NCI-H748 treated with DMSO at 0.1 percent for 48 hours (cell line): ENCODE measurements around the gene ZBTB7A.

Experiments used
- DNase-seq: peaks from one replicate; lab custom pipeline; 2025; lab: John Stamatoyannopoulos, UW

The ZBTB7A gene

GRCh38 chr19:4036576-4037300 lies 30.0 kb downstream of the ZBTB7A start:
- no peak for DNase-seq

GRCh38 chr19:4035582-4035981 lies 31.1 kb downstream of the ZBTB7A start:
- DNase-seq: no peak

- no peak for DNase-seq
Measured at GRCh38 chr19:4035018-4035566, 31.6 kb downstream of the ZBTB7A start.

GRCh38 chr19:4034048-4035017 lies 32.4 kb downstream of the ZBTB7A start:
- no peak for DNase-seq

- DNase-seq: no peak
Measured at GRCh38 chr19:4033028-4033956, 33.4 kb downstream of the ZBTB7A start.

- DNase-seq: no peak
Measured at GRCh38 chr19:4032436-4032835, 34.3 kb downstream of the ZBTB7A start.

- no peak for DNase-seq
Measured at GRCh38 chr19:4031420-4031819, 35.3 kb downstream of the ZBTB7A start.

GRCh38 chr19:4030981-4031380 lies 35.7 kb downstream of the ZBTB7A start:
- no peak for DNase-seq

GRCh38 chr19:4030552-4030951 lies 36.1 kb downstream of the ZBTB7A start:
- DNase-seq: no peak

GRCh38 chr19:4029247-4029614 lies 37.5 kb downstream of the ZBTB7A start:
- no peak for DNase-seq

GRCh38 chr19:4028334-4029246 lies 38.1 kb downstream of the ZBTB7A start:
- no peak for DNase-seq

GRCh38 chr19:4027146-4027545 lies 39.6 kb downstream of the ZBTB7A start:
- no peak for DNase-seq

GRCh38 chr19:4025317-4025716 lies 41.4 kb downstream of the ZBTB7A start:
- DNase-seq: no peak

- no peak for DNase-seq
Measured at GRCh38 chr19:4023600-4024398, 42.9 kb downstream of the ZBTB7A start.

- no peak for DNase-seq
Measured at GRCh38 chr19:4019578-4019977, 47.1 kb downstream of the ZBTB7A start.

- DNase-seq: no peak
Measured at GRCh38 chr19:4018775-4019504, 47.8 kb downstream of the ZBTB7A start.

- no peak for DNase-seq
Measured at GRCh38 chr19:4018140-4018613, 48.5 kb downstream of the ZBTB7A start.

- DNase-seq: no peak
Measured at GRCh38 chr19:4016903-4017638, 49.6 kb downstream of the ZBTB7A start.
